GM18873 (cell line): Measurements from ENCODE around the gene CBARP.

Source experiments
- ATAC-seq: cut with Tn5 transposase; IDR thresholded peaks from one replicate; pipeline ENCODE4 v1.9.1; 2021; ENCODE audit warnings: mild to moderate bottlenecking, moderate library complexity, moderate number of reproducible peaks; ENCODE audit not compliant: unreplicated experiment, low FRiP score

Gene CBARP

DNA sequence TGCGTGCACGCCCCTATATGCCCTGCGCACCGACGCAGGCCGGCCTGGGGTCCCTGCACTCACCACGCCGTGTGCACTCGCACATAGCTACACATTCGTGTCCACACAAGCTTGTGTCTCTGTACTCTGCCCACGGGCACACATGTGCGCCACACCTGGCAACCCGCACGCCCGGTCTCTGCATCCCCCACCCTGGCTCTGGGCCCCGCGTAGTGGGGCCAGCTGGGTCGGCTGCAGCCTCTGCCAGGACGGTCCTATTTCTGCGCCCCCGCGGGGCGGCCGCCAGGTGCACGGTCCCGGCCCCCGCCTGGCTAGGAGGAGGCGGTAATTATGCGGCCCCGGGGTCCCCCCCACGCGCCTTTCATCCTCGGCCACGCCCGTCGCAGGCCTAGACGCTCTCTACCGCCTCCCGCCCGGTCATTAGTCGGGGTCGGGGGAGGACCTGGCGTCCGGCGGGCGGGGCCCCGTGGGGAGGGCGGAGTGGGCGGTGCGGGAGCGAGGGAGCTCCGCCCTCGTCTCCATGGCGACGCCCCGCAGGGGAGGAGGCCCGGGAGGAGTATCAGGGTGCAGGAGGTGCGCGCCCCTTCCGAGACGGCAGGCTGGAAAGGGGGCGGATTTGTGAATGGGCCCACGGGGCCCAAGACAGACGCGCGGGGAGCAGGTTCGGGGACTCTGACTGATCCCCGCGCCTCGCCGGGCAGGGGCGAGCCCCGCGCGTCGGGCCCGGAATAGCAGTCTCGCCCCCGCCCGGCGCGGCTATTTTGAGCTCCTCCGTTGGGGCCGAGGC is 28.5 kb upstream of the CBARP start:
- peak; percentile 24 for ATAC-seq

- ATAC-seq = no peak
These were observed 27.9 kb upstream of the CBARP start for GRCh38 chr19:1265615-1266128.

- ATAC-seq = no peak
These were observed 27.2 kb upstream of the CBARP start for GRCh38 chr19:1264801-1265614.

- no peak for ATAC-seq
These were observed 25.4 kb upstream of the CBARP start for GRCh38 chr19:1263188-1263587.

DNA sequence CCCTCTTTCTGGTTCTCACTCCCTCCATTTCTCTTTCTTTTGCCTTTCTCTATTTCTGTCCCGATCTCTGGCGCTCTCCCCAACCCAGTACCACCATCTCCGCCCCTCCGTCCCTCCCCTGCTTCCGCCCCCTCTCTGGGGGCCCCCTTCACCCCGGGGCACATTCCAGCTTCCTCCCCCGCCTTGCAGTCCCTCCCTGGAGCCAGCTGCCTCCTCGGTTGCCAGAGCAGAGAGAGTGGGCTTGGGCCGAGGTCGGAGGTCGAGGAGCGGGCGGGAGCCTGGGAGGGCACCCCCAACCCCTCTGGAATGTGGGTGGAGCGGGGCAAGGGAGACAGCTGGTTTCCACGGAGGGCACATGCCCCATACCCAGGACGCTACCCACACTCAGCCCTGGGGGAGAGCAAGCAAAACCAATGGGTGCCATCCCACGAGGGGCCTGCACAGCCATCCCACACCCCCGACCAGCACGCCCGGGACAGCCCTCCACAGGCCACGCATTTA is 24.9 kb upstream of the CBARP start:
- no peak for ATAC-seq

- ATAC-seq = no peak
These were observed 24.2 kb upstream of the CBARP start for GRCh38 chr19:1261798-1262622.

DNA sequence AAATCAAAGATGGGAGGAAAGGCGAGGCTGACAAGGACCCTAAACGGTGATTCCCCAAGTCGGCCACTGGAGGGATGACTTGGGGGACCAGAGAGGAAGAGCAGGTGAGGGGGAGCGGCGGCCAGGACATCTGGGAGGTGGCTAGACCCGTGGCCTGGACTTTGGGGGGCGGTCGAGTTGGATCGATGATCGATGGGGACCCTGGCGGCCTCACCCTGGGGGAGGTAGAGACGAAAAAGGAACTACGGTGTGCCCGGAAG is 23.7 kb upstream of the CBARP start:
- ATAC-seq = no peak

DNA sequence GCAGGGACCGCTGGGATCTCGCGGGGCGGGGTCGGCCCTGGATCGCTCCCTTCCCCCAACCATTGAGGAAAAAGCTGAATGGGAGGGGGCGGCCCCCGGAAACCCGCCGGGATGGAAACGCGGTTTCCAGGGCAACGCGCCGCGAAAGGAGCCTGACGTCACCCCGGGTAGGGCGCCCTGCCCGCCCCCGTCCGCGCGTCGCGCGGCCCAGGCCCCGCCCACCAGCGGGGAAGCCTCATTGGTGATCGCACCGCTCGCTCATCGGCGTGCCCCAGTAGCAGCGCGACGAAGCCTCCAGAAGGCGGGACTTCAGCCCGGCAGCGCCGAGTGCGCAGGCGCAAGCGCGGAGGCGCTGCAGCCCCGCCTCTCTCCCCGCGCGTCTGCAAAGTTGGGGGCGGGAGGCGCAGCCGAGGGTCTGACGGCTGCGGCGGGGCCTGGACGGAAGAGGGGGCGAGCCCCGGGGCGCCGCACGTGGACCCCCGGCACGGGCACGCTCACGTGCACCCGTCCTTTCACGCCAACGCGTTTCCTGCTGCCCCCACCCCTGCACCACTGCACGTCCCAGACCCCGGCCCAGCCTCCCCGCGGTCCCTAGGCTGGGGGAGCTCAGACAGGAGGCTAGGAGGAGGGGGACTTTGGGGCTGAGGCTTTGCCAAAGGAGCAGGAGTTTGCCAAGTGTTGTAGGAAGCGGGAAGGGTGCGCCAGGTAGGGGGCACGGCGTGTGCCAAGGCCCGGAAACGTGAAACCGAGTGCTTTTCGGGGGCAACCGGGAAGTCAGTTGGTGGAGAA is 23.1 kb upstream of the CBARP start:
- peak; percentile 36 for ATAC-seq

DNA sequence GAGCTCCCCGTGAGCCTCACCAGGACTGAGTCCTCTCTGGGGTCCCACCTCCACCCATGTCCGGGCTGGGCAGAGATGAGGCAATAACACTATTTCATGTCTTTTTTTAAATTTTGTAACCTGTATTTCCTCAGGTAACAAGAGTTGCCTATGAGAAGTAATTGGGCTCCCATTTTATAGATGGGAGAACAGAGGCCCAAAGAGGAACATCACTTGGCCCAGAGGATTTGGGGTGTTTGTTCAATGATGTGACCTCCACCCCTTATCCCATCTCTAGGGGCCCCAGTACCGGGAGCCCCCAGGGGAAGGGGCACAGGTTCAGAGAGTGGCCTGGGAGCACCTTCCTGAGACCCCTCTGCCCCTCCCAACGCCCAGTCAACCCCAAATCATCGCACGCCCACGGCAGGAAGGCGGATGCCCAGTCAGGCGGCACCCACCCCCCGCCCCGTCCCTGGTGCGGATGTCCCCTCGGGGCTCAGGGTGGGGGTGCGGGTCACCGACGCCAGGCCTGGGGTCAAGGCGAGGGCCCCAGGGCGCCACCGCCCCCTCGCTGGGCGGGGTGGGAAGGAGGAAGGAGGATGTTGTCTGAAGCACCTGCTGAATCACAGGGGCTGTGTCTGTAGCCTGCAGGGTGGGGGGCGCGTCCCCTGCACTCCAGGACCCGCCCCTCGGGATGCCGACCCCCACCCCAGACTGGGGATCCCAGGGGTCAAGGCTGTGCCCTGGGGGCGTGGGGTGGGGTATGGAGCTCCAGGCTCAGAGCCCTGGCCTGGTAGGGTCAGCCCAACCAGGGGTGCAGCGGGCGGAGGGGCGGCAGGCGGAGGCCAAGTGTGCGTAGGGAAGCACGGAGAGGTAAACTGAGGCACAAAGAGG is 22.3 kb upstream of the CBARP start:
- ATAC-seq = peak; percentile 12

DNA sequence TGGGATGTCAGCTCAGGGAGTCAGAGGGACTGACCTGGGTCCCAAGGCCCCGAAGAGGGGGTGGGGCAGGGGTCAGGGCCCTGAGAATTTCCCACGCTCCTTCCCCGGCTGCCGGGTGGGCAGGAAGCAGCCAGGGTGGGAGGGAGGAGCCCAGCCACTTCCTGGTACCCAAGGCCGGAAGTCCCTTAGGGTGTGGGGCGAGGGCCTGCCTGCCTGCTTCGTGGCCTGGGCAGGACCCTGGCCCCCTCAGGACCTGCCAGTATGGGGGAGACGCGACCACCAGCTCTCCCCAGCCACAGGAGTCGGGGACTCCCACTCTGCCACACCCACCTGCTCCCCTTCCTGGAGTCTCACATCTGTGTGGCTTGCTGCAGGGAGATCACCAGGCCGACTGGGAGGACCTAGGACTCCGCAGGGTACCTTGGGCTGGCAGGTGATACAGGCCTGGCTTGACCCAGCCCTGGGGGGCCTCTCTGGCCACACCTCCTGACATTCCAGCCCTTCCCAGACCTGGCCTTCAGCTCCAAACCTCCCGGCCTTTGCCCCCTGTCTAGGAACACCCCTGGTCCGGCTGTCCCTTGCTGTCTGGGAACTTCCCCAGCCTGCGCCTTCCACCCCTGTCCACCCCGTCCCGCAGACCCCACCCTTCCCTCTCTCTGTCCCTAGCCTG is 21.5 kb upstream of the CBARP start:
- ATAC-seq = peak; percentile 27

GRCh38 chr19:1258707-1259205 is 21.0 kb upstream of the CBARP start:
- no peak for ATAC-seq

DNA sequence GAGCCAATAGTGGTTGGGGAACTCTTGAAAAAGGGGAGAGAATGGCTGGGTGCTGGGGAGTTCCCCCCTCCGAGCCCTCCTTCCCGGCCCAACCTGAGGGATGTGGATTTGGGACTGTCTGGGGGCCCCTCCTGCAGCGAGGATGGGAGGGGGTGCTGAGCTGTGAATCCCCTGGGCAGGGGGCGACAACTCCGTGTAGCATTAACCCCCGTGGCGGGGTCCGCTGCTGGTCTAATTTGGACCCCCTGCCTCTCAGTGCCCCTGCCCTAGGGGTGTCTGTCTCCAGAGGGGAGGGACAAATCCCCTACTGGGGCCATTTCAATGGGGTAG is 20.3 kb upstream of the CBARP start:
- ATAC-seq = no peak

DNA sequence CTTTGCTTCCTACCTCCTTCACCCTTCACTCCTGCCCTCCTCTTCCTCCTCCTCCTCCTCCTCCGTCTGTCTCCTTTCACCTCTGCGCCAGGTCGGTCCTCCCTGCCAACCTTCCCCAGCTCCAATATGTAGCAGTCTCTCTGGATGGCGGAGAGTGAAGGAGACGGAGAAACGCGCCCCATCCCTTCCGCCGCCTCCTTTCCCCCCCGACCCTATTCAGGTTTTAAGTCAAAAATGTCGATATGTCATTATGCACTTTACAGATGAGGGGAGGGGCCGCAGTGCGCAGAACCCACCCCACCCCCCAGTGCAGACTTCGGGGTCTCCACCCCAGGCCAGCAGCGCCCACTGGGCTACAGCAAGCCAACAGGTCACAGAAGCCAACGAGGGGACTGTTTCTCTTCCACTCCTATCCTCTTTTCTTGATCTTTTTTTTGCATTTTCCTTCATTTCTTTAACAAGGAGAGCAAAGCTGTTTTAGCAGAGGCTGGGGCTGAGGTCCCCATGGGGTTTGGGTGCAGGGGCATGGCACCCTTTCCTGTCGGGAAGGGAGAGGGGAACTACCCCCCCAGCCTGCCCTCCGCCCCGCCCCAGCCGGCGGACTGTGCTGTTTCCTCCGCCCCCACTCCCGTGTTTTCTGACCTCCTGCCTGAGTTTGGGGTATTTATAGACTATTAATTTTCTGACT is 19.8 kb upstream of the CBARP start:
- ATAC-seq = no peak

DNA sequence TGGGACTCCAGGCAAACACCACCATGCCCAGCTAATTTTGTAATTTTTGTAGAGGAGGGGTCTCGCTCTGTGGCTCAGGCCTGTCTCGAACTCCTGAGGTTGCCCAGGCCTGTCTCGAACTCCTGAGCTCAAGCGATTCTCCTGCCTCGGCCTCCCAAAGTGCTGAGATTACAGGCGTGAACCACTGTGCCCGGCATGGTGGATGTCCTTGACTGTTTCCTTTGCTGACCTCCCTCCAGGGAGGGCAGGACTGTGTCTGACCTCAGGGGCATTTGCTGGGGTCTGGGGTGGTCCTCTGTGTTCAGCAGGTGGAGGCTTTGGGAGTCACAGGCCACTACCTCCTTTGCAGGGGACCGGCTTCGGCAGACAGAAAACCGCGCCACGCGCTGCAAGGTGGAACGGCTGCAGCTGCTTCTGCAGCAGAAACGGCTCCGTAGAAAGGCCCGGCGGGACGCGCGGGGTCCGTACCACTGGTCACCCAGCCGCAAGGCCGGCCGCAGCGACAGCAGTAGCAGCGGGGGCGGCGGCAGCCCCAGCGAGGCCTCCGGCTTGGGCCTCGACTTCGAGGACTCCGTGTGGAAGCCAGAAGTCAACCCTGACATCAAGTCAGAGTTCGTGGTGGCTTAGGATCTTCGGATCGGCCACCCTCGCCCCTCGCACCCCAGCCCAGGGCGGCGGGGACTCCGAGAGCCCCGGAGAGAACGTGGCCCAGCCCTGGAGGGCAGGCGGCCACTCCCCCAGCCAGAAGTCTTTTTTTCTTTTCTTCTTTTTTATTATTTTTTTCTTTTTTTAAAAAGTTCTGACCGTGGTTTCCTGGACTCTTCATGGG is 19.1 kb upstream of the CBARP start:
- no peak for ATAC-seq

DNA sequence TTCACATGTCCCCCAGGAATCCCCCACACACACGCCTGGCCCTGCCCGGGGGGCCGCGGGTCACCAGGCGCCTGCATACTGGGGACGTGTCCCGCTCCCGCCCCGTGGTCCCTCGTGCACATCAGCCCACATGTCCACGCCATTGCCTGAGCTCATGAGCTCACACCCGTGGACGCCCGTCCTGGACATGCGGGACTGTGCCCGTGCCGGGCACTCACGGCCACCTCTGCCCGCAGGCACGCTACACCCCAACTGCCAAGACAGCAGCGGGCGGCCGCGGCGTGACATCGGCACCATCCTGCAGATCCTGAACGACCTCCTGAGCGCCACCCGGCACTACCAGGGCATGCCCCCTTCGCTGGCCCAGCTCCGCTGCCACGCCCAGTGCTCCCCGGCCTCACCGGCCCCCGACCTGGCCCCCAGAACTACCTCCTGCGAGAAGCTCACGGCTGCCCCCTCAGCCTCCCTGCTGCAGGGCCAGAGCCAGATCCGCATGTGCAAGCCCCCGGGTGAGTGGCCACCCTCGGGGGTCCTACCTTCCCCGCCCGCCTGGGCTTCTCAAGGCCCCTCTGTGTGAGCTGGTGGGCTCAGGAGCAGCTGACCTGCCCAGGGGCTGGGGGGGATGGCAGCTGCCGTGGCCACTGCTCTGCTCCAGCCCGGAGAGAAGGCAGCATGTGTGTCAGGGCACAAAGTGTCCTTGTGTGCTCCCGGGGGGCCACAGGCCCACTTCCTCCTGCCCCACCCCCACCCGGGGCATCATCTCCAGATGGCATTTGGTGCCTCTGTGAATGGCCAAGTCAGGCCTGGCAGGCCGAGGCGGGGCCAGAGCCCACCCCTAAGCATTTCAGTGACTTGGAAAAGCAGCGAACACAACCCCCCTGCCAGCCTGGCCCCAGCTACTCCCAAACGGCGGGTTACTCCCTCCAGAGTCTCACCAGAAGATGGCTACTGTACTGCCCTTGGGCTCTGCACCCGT is 17.7 kb upstream of the CBARP start:
- ATAC-seq = no peak
